ENCODE measurements around the gene LANCL2.

DNA sequence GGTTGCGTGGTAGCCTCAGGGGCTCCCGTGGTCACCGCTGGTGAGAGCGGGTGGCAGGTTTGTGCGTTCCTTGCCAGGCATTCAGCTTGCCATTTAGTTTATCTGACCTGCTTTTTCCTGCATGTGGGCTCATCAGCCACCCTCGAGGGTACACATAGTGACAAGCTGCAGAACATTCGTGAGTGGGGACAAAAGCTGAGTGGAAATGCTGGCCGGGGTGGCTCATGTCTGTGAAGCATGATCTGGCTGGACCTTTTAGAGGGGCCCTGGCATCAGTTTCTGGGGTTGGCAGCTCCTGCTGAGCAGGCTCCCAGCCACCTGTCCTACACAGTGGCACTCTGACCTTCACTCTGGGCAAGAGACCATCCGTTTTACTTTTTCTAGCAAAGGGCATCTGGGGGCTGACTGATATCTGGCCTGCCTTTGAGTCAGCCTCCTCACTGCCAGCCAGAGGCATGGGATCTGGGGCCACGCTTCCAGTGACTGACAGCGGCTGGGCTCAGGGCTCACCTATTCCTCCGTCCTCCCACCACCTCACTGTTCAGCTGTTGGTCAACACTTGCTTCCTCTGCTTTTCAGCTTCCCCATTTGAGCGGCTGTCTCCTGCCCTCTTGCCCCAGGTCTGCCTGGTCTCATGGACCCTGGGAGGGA, 75.0 kb downstream of the LANCL2 start:
- TF ChIP-seq POLR2AphosphoS5 (IDR thresholded peaks at IDR 0.05) (no peak), CTCF (IDR thresholded peaks at IDR 0.05 in 8 of 11, conservative IDR thresholded peaks at IDR 0.05 in 3 of 11) (no peak), POLR2A (IDR thresholded peaks at IDR 0.05) (no peak)
